ENCODE results near the gene TENT5D. TPM values are rescaled to one million over a fixed set of nuclear protein-coding genes. Genes with fewer than 3 reads are reported as not detected.

TENT5D gene
- total and polyA plus RNA-seq, 9 of the 15 experiments (the other 6 are each of a cell fraction or from before 2014, with no cell fraction given) = 0.08 to 0.41 (median 0.15) TPM; not detected in 1

DNA sequence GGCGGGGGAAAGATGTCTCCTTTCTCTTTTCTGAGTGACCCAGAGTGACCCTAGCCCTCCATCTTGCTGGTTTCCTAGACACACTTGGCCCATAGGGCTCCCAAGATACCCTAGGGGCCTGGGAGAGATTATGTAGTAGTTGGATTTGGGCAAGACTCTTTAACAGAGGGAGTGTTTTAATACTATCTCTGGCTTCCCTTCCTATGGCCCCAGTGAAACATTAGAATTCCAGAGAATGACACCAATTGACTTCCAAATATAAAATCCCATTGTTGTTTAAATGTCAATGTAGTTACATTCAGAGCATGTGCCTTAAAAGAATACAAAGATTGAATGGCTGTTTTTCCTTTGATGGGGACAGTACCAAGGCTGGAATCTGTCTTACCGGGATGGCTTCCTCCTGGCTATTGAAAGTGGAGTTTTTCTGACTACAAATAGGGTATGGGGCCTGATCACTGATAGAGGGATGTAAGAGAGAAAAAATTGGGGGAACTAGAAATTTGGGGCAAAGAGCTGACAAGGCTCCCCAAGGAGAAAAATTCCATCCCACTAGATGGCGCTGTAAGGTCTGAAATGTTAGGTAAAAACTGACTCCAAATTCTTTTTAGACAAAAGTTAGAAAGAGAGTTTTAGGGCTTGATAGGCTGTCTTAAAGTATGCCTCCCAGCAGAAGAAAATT, 10.7 kb downstream of the TENT5D start:
- POLR2A ChIA-PET = no interaction called here
- FAIRE-seq = no peak
- intact Hi-C loops (cut with micrococcal nuclease) = loop anchor here (2.0 kb wide), 1 partner anchor 148 kb away; no protein-coding TSS in a partner anchor

More for the DNA sequence above, 10.7 kb downstream of the TENT5D start:
- Histone ChIP-seq H3K4me3 (no peak overlapping the region), H3K36me3 (ENCODE audit: control insufficient read depth, insufficient read depth, low read length) (no peaks in the 10 kb centered on the region), H3K9me3 (replicated peaks; ENCODE audit: control insufficient read depth, insufficient read depth, low read depth, low read length) (peaks cover 3% of the 10 kb centered on the region; the same call in 1 of the 2 replicates), H3K9ac (ENCODE audit: insufficient read depth in 1 of 2, low read depth in 2 of 2, low read length in 2 of 2) (no peak overlapping the region), H3K4me2 (ENCODE audit: insufficient read depth, low read length) (no peak overlapping the region), H3K27me3 (ENCODE audit: control insufficient read depth in 2 of 2, insufficient read depth in 2 of 2, low read length in 2 of 2) (no peaks in the 10 kb centered on the region), H3K27ac (ENCODE audit: extremely low read depth, low read depth, low read length) (no peak overlapping the region), H4K20me1 (replicated peaks; ENCODE audit: control insufficient read depth, insufficient read depth, low read length) (no peaks in the 10 kb centered on the region), H3K9me1 (ENCODE audit: control insufficient read depth, insufficient read depth, low read length) (no peaks in the 10 kb centered on the region), H2AFZ (ENCODE audit: low read depth, low read length) (no peak overlapping the region), H3K4me1 (replicated peaks in 1 of 2; ENCODE audit: control insufficient read depth in 2 of 2, insufficient read depth in 2 of 2, low read length in 2 of 2) (no peaks in the 10 kb centered on the region), H3K79me2 (ENCODE audit: control insufficient read depth, insufficient read depth, low read length) (no peaks in the 10 kb centered on the region)
- ATAC-seq (no peak), DNase-seq (ENCODE audit: extremely low read depth in 1 of 4, low spot score in 3 of 4) (peak; percentile 14 to 47 (median 17))
- TF ChIP-seq RAD21 (CRISPR knock-in tag; conservative IDR thresholded peaks at IDR 0.05 in 1 of 2, IDR thresholded peaks at IDR 0.05 in 1 of 2) = peak in 1 of 2 experiments; percentile 46; a peak in 2 of 4 replicates
- TF ChIP-seq, protein P1, sequence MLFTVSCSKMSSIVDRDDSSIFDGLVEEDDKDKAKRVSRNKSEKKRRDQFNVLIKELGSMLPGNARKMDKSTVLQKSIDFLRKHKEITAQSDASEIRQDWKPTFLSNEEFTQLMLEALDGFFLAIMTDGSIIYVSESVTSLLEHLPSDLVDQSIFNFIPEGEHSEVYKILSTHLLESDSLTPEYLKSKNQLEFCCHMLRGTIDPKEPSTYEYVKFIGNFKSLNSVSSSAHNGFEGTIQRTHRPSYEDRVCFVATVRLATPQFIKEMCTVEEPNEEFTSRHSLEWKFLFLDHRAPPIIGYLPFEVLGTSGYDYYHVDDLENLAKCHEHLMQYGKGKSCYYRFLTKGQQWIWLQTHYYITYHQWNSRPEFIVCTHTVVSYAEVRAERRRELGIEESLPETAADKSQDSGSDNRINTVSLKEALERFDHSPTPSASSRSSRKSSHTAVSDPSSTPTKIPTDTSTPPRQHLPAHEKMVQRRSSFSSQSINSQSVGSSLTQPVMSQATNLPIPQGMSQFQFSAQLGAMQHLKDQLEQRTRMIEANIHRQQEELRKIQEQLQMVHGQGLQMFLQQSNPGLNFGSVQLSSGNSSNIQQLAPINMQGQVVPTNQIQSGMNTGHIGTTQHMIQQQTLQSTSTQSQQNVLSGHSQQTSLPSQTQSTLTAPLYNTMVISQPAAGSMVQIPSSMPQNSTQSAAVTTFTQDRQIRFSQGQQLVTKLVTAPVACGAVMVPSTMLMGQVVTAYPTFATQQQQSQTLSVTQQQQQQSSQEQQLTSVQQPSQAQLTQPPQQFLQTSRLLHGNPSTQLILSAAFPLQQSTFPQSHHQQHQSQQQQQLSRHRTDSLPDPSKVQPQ (CRISPR knock-in tag; IDR thresholded peaks at IDR 0.05; ENCODE audit: borderline replicate concordance) = no peak
- TF ChIP-seq TCF3 (CRISPR knock-in tag; IDR thresholded peaks at IDR 0.05) = no peak
- TF ChIP-seq, protein P2, sequence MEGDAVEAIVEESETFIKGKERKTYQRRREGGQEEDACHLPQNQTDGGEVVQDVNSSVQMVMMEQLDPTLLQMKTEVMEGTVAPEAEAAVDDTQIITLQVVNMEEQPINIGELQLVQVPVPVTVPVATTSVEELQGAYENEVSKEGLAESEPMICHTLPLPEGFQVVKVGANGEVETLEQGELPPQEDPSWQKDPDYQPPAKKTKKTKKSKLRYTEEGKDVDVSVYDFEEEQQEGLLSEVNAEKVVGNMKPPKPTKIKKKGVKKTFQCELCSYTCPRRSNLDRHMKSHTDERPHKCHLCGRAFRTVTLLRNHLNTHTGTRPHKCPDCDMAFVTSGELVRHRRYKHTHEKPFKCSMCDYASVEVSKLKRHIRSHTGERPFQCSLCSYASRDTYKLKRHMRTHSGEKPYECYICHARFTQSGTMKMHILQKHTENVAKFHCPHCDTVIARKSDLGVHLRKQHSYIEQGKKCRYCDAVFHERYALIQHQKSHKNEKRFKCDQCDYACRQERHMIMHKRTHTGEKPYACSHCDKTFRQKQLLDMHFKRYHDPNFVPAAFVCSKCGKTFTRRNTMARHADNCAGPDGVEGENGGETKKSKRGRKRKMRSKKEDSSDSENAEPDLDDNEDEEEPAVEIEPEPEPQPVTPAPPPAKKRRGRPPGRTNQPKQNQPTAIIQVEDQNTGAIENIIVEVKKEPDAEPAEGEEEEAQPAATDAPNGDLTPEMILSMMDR (IDR thresholded peaks at IDR 0.05 in 2 of 3, conservative IDR thresholded peaks at IDR 0.05 in 1 of 3; ENCODE audit: insufficient read depth in 2 of 3, low read depth in 1 of 3, low read length in 3 of 3) = peak; percentile 10 to 33 (median 30); a peak in 2 of 6 replicates
- CTCF ChIA-PET (ENCODE audit: low intra/inter-chr PET ratio) = no interaction called here
- WGBS (ENCODE audit: insufficient coverage, low coverage, missing lambda C conversion rate) = 8% methylated on average over 2 of the region's 3 CpGs
- BruUV-seq (replicated peaks) = no TSS peak
- in situ Hi-C loops (cut with MboI) = no loop called here

All from K562 (cell line).